ENCODE measurements around the gene KRTAP10-3. TPM values are rescaled to one million over a fixed set of nuclear protein-coding genes. Genes with fewer than 3 reads are reported as not detected.
A peak's percentile ranks its signal among the peaks of the same experiment; 100 is the strongest.

The KRTAP10-3 gene
- total RNA-seq, 3 donors from 2014 or later (not counting 1 experiment from before 2014, with no cell fraction given): not detected

DNA sequence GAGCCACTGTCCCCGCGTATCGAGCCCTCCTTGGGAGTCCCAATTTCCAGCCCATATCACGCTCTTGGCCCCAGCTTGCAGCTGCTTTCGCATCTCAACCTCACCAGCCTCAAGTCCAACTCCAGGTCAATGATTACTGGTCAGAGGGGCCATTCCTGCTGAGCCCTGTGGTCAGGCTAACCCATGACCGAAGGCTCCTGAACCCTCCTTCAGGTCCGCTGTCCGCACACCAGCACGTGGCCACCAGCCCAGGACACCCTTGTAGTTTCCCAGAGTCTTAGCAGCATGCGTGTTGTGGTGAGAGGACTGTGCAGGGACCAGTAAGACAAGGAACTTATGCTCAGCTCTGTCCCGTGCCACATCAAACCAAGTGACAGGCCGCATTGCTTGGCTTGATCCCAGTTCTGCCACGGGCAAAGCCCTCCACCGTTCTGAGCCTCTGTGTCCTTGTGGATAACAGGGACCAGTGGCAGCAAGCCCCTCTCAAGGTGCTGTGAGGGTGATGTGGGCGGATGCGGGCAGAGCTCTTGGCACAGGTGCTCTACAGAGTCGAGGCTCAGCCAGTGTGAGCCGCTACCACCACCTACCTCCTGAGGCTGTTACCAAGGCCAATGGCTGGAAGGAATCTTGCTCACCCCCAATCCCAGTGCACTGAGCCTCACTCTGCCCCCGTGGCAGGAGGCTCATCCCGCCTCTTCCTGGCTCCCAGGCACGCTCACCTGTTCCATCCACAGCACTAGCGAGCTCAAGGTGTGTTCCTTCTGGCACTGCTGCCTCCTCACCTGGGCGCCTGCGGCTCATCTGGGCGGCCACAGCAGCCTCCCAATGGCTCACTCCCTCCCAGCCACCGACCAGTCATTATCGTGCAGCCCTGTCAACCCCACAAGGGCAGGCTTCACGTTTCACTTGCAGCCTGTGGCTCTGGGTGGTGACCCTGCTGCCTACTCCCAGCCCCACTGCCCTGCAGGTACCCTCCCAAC is 39.0 kb downstream of the KRTAP10-3 start:
- intact Hi-C loops (cut with micrococcal nuclease): no loop called here
- no peak overlapping the region for H3K4me3 ChIP-seq (ENCODE audit: low read length)
- DNase-seq (no peak), ATAC-seq (no peak)
- Mint-ChIP-seq H3K4me1 (peaks cover 5 to 6% of the 10 kb centered on the region in 2 donors), H3K9me3 (no peaks in the 10 kb centered on the region), H3K36me3 (no peaks in the 10 kb centered on the region), H3K27me3 (ENCODE audit: low read depth in 2 of 2) (peaks cover 3 to 6% of the 10 kb centered on the region in 2 donors), H3K27ac (no peak overlapping the region), H3K4me3 (no peak overlapping the region)
- no peaks in the 10 kb centered on the region for H3K9me3 ChIP-seq (ENCODE audit: control insufficient read depth, insufficient read depth, low read length)
- TF ChIP-seq, protein P1, sequence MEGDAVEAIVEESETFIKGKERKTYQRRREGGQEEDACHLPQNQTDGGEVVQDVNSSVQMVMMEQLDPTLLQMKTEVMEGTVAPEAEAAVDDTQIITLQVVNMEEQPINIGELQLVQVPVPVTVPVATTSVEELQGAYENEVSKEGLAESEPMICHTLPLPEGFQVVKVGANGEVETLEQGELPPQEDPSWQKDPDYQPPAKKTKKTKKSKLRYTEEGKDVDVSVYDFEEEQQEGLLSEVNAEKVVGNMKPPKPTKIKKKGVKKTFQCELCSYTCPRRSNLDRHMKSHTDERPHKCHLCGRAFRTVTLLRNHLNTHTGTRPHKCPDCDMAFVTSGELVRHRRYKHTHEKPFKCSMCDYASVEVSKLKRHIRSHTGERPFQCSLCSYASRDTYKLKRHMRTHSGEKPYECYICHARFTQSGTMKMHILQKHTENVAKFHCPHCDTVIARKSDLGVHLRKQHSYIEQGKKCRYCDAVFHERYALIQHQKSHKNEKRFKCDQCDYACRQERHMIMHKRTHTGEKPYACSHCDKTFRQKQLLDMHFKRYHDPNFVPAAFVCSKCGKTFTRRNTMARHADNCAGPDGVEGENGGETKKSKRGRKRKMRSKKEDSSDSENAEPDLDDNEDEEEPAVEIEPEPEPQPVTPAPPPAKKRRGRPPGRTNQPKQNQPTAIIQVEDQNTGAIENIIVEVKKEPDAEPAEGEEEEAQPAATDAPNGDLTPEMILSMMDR (IDR thresholded peaks at IDR 0.05): no peak
- H3K27ac ChIP-seq (ENCODE audit: low read length): no peak overlapping the region
- H3K4me1 ChIP-seq (ENCODE audit: control insufficient read depth, insufficient read depth, low read length): no peaks in the 10 kb centered on the region
- WGBS (ENCODE audit: insufficient coverage): 88% methylated on average over 28 of the region's 28 CpGs
- no peaks in the 10 kb centered on the region for H3K36me3 ChIP-seq (ENCODE audit: control insufficient read depth, insufficient read depth, low read length)
- H3K27me3 ChIP-seq (ENCODE audit: control insufficient read depth, insufficient read depth, low read length): no peaks in the 10 kb centered on the region

DNA sequence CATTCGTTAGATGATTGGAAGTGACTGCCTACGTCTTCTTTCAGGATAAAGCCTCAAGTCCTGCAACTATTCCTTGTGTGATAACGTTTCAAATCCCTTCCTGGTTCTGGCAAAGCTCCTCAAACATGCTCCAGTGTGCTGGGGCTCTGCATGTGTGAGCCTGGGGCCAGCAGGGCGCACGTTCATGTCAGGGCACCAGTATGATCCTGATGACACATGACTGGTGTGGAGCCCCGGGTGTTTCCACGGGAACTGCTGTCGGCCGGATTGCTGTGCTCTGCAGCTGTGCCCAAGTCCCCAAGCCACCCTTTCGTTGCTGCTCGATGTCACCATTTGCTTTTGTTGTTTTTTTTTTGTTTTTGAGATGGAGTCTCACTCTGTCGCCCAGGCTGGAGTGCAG is 39.9 kb downstream of the KRTAP10-3 start:
- DNase-seq: no peak
- Histone ChIP-seq H3K27ac (ENCODE audit: low read length) (no peak overlapping the region), H3K36me3 (ENCODE audit: control insufficient read depth, insufficient read depth, low read length) (no peaks in the 10 kb centered on the region), H3K9me3 (ENCODE audit: control insufficient read depth, insufficient read depth, low read length) (no peaks in the 10 kb centered on the region), H3K4me1 (ENCODE audit: control insufficient read depth, insufficient read depth, low read length) (no peaks in the 10 kb centered on the region), H3K27me3 (ENCODE audit: control insufficient read depth, insufficient read depth, low read length) (no peaks in the 10 kb centered on the region), H3K4me3 (ENCODE audit: low read length) (no peak overlapping the region)
- no peaks in the 10 kb centered on the region for H3K9me3 Mint-ChIP-seq
- H3K4me1 Mint-ChIP-seq: peaks cover 5 to 6% of the 10 kb centered on the region in 2 donors
- ATAC-seq: no peak
- WGBS (ENCODE audit: insufficient coverage): 86% methylated on average over 12 of the region's 12 CpGs
- H3K4me3 Mint-ChIP-seq: no peak overlapping the region
- no peak overlapping the region for H3K27ac Mint-ChIP-seq
- TF ChIP-seq, protein P1 (IDR thresholded peaks at IDR 0.05): no peak
- H3K27me3 Mint-ChIP-seq (ENCODE audit: low read depth in 2 of 2): peaks cover 3 to 6% of the 10 kb centered on the region in 2 donors
- no peaks in the 10 kb centered on the region for H3K36me3 Mint-ChIP-seq
- intact Hi-C loops (cut with micrococcal nuclease): no loop called here

DNA sequence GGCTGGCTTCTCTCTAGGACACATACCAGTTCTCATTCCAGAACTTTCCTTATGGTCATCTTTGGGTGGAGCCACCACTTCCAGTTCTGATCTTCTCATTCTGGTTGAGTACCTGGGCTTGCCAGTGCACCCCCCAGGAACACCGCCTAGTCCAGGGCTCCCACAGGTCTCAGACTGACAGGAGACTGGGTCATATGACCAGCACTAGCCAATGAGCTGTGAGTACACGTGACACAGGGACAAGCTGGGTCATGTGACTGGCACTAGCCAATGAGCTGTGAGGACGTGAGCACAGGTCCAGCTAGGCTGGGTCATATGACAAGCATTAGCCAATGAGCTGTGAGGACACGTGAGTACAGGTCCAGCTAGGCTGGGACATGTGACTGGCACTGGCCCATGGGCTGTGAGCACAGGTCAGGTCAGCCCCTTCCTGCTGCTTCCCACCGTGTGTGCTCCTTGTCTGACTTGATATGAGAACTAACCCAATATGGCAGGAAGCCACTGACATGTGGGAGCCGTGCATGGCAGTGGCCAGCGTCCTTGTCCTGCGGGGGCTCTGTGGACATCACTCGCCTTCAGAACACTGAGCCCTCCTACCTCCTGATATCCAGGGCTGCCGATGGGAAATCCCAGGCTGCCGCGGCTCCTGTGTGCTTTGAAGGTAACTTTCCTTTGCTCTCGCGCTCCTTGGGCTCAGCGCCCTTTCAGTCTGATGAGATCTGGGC is 41.3 kb downstream of the KRTAP10-3 start:
- H3K4me3 ChIP-seq (ENCODE audit: low read length): no peak overlapping the region
- H3K36me3 ChIP-seq (ENCODE audit: control insufficient read depth, insufficient read depth, low read length): no peaks in the 10 kb centered on the region
- Mint-ChIP-seq H3K9me3 (no peaks in the 10 kb centered on the region), H3K27me3 (ENCODE audit: low read depth in 2 of 2) (peaks cover 3 to 6% of the 10 kb centered on the region in 2 donors), H3K27ac (no peak overlapping the region), H3K36me3 (no peaks in the 10 kb centered on the region), H3K4me3 (no peak overlapping the region), H3K4me1 (peaks cover 5 to 6% of the 10 kb centered on the region in 2 donors)
- WGBS (ENCODE audit: insufficient coverage): 88% methylated on average over 15 of the region's 15 CpGs
- no peaks in the 10 kb centered on the region for H3K9me3 ChIP-seq (ENCODE audit: control insufficient read depth, insufficient read depth, low read length)
- peak in 1 of 3 donors; percentile 22 for ATAC-seq
- no peak for DNase-seq
- no peak overlapping the region for H3K27ac ChIP-seq (ENCODE audit: low read length)
- H3K27me3 ChIP-seq (ENCODE audit: control insufficient read depth, insufficient read depth, low read length): no peaks in the 10 kb centered on the region
- TF ChIP-seq, protein P1 (IDR thresholded peaks at IDR 0.05): no peak
- no peaks in the 10 kb centered on the region for H3K4me1 ChIP-seq (ENCODE audit: control insufficient read depth, insufficient read depth, low read length)
- intact Hi-C loops (cut with micrococcal nuclease): no loop called here

Data from natural killer cell (primary cell).